ENCODE results near the gene CSF1.

DNA sequence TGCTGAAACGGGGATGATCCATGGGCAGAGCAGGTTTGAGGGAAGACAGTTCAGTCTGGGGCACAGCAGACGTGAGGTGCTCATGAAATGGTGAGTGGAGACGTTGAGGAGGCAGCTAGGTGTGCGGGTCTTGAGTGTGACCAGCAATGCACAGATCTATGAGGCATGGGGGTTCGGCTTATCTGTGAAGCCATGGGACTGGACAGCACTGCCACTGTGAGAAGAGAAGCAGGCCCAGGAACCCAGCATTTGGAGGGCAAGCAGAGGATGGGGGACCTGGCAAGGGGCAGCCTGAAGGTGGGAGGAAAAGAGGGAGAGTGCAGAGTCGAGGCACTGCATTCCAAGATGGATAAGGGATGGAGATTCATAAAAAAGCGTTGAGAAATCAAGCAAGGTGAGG is 8.0 kb downstream of the CSF1 start:
- TF ChIP-seq, protein P1, sequence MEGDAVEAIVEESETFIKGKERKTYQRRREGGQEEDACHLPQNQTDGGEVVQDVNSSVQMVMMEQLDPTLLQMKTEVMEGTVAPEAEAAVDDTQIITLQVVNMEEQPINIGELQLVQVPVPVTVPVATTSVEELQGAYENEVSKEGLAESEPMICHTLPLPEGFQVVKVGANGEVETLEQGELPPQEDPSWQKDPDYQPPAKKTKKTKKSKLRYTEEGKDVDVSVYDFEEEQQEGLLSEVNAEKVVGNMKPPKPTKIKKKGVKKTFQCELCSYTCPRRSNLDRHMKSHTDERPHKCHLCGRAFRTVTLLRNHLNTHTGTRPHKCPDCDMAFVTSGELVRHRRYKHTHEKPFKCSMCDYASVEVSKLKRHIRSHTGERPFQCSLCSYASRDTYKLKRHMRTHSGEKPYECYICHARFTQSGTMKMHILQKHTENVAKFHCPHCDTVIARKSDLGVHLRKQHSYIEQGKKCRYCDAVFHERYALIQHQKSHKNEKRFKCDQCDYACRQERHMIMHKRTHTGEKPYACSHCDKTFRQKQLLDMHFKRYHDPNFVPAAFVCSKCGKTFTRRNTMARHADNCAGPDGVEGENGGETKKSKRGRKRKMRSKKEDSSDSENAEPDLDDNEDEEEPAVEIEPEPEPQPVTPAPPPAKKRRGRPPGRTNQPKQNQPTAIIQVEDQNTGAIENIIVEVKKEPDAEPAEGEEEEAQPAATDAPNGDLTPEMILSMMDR (IDR thresholded peaks at IDR 0.05), result no peak
- TF ChIP-seq POLR2A (IDR thresholded peaks at IDR 0.05), result no peak

Data from prostate gland (tissue), 2 donors.